ENCODE results near the gene KERA.

- TF ChIP-seq POLR2A (IDR thresholded peaks at IDR 0.05) = no peak
- no peak for TF ChIP-seq CTCF (IDR thresholded peaks at IDR 0.05)
These were observed 45.8 kb upstream of the KERA start for GRCh38 chr12:91103624-91104023.
